MM.1S (cell line): Measurements from ENCODE around the gene ASPDH.

Source experiments
- CTCF ChIP-seq: fragments of 300-600 bp; sonication (generic); IDR thresholded peaks from 2 replicates; pipeline ENCODE4 v1.5.1; 2016; ENCODE audit warnings: antibody characterized with exemption, low read length, mixed read lengths
- EZH2 ChIP-seq: fragments of 300-600 bp; sonication (generic); optimal IDR thresholded peaks from 2 replicates; pipeline ENCODE3; 2017; ENCODE audit warnings: low read depth, mild to moderate bottlenecking, antibody characterized with exemption, low read length, mixed read lengths
- EZH2phosphoT487 ChIP-seq: fragments of 300-600 bp; sonication (generic); IDR thresholded peaks from 2 replicates; pipeline ENCODE4 v1.6.1; 2018; ENCODE audit warnings: antibody characterized with exemption, low read length

GRCh38 chr19:50549059-50549926 lies 35.6 kb upstream of the ASPDH start:
- TF ChIP-seq CTCF (no peak), EZH2 (no peak), EZH2phosphoT487 (no peak)
